Fibroblast of pulmonary artery (primary cell): ENCODE data around the gene NPC1L1.

ENCODE experiments used
- DNase-seq: peaks from one replicate; pipeline ENCODE4 v3.0.0-alpha.2; 2010; ENCODE audit warnings: low read depth
- H3K4me3 ChIP-seq: replicated peaks from 2 replicates; pipeline ENCODE4 v1.5.1; 2011; ENCODE audit warnings: low read depth, mild to moderate bottlenecking, control low read depth, low read length, moderate library complexity
- TF ChIP-seq, protein P1 (sequence below): IDR thresholded peaks from 2 replicates; pipeline ENCODE4 v1.5.1; 2011; ENCODE audit warnings: mild to moderate bottlenecking, control low read depth, low read length, inconsistent platforms; ENCODE audit errors: missing control alignments

The NPC1L1 gene

GRCh38 chr7:44463169-44463808 lies 77.8 kb downstream of the NPC1L1 start:
- peak; percentile 41 for DNase-seq
- TF ChIP-seq, protein P1, sequence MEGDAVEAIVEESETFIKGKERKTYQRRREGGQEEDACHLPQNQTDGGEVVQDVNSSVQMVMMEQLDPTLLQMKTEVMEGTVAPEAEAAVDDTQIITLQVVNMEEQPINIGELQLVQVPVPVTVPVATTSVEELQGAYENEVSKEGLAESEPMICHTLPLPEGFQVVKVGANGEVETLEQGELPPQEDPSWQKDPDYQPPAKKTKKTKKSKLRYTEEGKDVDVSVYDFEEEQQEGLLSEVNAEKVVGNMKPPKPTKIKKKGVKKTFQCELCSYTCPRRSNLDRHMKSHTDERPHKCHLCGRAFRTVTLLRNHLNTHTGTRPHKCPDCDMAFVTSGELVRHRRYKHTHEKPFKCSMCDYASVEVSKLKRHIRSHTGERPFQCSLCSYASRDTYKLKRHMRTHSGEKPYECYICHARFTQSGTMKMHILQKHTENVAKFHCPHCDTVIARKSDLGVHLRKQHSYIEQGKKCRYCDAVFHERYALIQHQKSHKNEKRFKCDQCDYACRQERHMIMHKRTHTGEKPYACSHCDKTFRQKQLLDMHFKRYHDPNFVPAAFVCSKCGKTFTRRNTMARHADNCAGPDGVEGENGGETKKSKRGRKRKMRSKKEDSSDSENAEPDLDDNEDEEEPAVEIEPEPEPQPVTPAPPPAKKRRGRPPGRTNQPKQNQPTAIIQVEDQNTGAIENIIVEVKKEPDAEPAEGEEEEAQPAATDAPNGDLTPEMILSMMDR: peak; percentile 41
- no peak overlapping the region for H3K4me3 ChIP-seq
